ENCODE data around the gene PPP1R9B.

Gene PPP1R9B, protein sequence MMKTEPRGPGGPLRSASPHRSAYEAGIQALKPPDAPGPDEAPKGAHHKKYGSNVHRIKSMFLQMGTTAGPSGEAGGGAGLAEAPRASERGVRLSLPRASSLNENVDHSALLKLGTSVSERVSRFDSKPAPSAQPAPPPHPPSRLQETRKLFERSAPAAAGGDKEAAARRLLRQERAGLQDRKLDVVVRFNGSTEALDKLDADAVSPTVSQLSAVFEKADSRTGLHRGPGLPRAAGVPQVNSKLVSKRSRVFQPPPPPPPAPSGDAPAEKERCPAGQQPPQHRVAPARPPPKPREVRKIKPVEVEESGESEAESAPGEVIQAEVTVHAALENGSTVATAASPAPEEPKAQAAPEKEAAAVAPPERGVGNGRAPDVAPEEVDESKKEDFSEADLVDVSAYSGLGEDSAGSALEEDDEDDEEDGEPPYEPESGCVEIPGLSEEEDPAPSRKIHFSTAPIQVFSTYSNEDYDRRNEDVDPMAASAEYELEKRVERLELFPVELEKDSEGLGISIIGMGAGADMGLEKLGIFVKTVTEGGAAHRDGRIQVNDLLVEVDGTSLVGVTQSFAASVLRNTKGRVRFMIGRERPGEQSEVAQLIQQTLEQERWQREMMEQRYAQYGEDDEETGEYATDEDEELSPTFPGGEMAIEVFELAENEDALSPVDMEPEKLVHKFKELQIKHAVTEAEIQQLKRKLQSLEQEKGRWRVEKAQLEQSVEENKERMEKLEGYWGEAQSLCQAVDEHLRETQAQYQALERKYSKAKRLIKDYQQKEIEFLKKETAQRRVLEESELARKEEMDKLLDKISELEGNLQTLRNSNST

DNA sequence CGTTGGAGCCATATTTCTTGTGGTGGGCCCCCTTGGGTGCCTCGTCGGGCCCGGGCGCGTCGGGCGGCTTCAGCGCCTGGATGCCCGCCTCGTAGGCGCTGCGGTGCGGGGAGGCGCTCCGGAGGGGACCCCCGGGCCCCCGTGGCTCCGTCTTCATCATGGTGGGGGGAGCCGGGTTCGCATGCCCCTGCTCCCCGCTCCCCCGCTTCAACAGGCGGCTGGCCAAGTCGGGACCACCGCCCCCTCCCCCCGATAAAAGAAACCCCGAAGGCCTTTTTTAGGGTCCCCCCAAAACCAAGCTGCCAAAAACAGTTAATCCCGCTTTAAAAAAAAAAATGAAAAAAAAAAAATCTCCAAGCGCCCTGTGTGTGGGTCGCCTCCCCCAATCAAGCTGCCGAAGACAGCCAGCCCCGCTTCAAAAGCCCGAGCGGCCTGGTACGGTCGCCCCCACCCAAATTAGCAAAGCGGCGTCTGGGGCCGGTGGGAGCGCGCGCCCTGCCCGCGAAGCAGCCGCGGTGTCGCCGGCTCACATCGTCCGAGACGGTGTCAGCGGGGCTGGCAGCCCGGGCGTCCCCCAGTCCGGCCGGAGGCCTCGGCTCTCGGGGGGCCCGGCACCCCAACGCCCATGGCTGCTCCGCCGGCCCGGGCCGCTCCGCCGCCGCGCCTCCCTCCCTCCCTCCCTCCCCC lies at the start of gene PPP1R9B:
PPP1R9B (minus strand) TSS at position 324 of the 687 bp plus-strand sequence; CDS start at position 160, 164 bp downstream.
- no peak for DNase-seq

DNA sequence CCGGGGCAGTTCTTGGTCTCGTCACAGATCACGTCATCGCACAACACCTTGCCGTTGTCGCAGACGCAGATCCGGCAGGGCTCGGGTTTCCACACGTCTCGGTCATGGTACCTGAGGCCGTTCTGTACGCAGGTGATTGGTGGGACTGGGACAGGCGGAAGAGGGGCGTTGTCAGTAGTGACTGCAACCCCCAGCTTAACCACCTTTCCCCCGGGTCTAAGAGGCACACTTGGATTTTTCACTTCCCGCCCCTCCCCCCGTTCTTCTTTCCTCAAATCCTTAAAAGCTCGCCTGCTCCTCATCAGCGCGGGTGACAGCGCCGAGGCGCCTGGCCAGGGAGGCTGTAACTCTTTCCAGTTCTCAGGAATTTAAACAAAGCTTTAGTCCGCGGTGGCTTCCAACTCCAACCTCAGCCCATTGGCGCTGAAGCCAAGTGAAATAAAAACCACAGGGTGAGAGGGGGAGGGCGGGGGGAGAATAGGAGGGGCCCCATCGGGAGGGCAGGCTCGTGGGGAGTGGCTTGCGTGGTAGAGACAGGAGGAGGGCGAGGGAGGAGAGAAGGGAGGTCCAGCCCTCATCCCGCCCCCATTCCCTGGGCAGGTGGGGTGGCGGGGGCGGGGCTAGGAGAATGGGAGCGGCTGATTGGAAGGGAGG lies 49.5 kb upstream of the PPP1R9B start:
- peak in 8 of 14 donors; percentile 14 to 73 (median 56) for DNase-seq

DNA sequence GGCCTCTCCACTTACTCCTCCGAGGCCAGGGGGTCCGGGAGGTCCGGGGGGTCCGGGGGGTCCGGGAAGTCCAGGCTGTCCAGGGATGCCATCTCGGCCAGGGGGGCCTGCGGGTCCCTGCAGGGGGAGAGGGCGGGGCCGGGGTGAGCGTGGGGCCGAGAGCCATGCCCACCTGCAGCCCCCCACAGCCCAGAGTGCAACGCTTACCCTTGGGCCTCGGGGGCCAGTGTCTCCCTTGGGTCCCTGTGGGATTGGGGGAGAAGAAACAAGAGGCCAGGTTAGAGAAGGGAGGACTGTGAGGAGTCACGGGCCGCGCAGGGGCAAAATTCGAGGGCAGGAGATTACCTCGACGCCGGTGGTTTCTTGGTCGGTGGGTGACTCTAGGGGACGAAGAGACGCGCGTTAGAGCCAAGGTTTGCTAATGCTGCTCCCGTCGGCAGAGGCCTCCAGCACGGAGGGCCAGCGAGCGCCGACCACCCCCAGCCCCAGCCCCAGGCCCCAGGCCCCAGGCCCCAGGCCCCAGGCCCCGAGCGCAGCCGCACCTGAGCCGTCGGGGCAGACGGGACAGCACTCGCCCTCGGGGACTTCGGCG lies 48.8 kb upstream of the PPP1R9B start:
- DNase-seq: no peak

DNA sequence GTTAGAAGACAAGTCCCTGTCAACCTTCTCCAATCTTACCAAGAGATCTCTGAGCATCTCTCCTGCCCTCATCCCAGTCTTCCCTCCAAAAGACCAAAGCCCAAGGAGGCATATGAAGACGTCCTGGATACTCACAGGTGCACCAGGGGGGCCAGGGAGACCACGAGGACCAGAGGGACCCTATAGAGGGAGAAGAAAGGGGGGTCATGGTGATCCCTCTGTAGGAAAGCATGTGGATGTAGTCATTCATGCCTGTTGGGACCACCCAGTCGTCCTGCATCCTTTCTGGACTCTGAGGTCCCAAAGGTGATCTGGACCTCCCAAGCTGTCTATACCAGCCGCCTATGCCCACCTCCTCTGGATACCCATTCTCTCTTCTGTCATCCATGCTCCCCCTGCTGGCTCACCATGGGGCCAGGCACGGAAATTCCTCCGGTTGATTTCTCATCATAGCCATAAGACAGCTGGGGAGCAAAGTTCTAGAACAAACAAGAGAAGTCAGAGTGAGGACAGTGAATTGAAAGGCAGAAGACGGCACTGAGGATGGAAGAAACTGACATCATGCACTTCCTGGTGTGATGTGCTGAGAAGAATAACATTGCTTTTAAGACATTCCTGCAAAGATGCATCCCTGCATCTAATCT lies 47.7 kb upstream of the PPP1R9B start:
- peak in 5 of 14 donors; percentile 3 to 28 (median 12) for DNase-seq

DNA sequence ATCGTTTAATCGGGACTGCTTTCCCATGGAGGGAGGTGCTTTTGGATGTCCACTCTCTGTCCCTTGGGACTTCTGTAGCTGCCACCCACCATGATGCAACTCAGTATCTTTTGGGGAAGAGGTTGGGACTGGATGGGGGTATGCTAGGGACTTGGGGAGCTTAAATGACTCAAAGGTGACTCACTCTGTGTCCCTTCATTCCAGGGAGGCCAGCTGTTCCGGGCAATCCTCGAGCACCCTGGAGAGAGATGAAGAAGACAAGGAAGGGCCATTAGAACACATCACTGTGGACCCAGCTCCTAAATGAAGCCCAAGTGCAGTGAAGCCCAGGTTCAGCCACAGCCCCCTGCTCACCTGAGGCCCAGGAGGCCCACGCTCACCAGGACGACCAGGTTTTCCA lies 46.3 kb upstream of the PPP1R9B start:
- DNase-seq: no peak

DNA sequence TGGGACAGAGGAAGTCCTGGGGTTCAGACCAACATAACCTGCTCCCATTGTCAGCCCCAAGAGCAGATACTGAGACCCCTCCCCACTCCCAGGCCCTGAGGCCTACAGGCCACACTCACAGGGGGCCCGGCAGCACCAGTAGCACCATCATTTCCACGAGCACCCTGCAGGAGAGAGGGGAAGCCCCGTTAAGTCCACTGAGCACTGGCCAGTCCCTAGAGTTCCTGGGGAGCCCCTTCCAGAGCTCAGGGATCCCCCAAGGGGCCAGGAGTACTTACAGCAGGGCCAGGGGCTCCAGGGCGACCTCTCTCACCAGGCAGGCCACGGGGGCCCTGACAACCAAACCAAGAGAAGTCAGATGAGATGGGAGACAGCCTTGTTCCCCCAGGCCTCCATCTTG lies 45.6 kb upstream of the PPP1R9B start:
- no peak for DNase-seq

DNA sequence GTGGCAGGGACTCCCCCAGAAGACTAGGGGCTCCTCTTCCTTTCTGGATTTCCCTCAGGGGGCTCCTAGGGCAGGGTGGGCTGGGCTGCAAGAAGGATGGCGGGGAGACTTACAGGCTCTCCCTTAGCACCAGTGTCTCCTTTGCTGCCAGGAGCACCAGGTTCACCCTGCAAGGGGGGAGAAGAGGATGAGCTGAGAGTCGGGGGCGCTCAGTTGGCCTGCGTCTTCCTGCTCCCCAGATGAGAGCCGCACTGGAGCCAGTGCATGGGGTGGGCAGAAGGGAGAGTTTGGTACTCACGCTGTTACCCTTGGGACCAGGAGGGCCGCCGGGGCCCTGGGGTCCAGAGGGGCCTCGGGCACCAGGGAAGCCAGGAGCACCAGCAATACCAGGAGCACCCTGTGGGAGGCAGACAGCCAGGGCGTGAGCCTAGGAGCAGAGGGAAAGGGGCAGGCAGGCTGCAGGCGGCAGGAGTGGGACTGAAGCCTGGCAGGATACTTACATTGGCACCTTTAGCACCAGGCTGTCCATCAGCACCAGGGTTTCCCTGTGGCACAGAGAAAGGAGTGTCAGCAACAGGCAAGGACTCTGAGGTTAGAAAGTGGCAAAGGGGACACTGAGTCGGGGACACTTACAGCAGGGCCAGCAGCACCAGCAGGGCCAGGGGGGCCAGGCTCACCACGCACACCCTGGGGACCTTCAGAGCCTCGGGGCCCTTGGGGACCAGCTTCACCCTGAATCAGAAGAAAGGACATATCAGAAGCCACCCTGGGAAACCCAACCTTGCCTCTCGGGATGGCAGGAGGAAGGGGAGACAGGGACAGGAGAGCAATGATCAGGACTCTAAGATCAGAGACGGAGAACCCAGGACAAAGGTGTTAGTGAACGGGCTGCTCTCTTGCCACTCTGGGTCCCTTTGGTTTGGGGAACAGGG lies 44.7 kb upstream of the PPP1R9B start:
- no peak for DNase-seq

DNA sequence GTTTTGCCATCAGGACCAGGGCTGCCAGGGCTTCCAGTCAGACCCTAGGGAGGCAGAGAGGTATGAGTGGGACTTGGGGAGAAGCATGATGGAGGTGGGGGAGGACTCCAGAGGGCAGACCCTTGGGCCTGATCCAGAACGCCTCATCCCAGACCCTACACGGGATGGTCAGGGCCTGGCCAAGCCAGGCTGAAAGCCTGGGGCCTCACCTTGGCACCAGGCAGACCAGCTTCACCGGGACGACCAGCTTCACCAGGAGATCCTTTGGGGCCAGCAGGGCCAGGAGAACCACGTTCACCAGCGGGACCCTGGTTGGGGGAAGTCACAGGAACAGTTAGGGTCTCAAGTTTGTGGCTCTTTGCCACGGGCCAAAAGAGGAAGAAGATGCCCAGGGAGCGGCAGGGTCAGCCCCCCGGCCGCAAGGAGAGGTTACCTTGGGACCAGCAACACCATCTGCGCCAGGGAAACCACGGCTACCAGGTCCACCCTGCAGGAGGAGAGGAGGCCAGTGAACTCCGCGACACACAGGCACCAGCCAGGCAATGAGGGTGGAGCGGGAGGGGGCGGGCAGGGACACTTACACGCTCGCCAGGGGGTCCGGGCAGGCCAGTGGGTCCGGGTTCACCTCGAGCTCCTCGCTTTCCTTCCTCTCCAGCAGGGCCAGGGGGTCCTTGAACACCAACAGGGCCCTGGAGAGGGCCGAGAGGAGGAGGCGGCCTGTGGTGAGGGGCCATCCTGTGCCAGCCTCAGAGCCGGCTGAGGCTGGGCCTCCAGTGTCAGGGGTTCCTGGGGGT lies 43.9 kb upstream of the PPP1R9B start:
- DNase-seq: no peak

DNA sequence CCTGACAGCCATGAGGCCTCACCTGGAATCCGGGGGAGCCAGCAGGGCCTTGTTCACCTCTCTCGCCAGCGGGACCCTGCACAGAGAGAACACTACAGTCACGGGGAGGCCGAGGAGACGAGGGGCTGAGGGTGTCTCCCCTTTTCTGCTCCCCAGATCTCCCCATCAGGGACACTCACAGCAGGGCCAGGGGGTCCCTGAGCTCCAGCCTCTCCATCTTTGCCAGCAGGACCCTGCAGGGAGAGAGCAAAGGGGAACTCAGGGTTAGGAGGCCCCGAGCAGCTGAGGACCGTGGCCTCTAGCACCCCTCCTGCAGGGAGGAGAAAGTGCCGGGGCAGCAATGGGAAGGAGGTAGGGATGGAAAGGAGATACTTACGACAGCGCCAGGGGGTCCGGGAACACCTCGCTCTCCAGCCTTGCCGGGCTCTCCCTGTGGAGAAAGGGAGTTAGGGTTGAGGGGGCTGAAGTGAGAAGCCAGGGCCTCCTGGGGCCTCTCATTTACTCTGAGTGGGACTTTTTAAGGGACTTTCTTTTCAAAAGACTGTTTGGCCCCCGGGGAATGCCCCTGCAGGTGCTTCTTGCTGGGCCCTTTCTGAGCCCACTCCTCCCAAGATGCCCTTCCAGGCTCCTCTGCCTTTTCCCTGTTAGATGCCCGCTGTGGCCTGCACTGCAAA lies 42.3 kb upstream of the PPP1R9B start:
- DNase-seq: no peak

DNA sequence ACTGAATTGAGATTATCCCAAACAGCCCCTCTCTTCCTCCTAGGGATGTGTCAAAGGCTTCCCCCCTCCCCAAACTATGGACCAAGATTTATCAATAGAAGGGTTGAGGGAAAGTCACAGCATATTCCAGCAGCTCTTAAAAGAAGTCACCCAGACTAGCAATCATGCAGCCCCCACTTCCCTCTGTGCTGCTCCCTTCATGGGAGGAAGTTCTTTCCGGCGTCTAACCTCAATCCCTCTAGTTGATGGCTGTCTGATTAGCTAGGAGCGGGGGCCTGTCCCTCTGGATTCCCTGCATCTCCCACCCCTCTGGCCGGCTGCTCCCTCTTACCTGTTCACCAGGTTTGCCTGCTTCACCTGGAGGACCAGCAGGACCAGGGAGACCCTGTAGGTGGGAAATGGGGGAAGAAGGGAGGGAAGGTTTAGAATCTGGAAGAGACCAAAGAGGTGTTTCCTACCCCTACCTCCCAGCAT lies 41.7 kb upstream of the PPP1R9B start:
- no peak for DNase-seq

DNA sequence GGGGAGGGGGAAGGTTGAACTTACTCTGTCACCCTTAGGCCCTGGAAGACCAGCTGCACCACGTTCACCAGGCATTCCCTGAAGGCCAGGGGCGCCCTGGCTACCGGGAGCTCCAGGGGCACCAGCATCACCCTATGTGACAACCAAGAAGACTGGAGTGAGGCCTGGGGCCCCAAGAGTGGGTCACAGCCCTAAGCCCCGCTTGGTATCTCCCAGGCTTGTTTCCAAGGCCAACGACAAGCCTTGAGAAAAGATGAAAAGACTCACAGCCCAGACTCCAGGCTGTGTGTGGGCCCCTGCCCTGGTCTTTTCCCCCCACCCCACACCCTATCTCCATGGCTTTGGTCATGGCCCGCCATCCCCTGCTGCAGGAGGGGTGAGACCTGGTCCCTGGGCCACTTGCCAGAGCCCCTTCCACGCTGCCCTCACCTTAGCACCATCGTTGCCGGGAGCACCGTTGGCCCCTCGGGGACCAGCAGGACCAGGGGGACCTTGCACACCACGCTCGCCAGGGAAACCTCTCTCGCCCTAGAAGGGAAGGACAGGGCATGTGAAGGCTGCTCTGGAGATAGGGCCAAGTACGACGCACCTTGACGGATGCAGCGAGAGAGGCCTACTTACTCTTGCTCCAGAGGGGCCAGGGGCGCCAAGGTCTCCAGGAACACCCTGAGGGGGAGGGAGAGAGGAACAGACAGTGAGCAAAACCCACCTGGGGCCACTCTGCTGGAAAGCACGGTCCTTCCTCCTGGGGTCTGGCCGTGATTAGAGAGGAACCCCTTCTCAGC lies 41.1 kb upstream of the PPP1R9B start:
- no peak for DNase-seq

DNA sequence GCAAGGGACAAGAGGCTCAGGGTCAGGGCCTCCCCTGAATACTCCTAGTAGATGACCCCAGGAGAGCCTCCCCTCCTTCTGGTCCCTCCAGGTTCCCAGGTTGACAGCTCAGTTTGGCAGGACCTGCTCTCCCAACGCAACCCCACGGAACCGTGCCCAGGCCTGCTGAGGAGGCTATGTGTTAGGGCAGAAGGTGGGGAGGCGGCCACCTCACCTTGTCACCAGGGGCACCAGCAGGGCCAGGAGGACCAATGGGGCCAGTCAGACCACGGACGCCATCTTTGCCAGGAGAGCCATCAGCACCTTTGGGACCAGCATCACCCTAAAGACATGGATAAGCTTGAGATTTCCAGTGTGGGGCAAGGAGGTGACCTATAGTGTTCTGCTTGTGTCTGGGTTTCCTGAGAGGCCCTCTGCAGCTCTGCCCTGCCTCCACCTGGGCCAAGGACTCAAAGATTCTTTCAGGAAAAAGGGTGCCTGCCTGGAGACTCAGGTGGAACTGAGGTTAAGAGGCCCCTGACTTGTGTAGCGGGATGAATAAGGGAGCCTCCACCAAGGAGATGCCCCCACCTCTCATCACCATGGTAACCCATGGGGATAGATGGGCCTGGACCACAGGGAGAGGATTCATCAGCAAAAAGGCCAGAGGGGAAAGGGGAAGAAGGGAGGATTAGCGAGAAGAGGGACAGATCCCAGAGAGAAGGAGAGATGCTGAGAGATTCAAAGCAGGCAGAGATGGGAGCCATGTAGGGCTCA lies 40.3 kb upstream of the PPP1R9B start:
- no peak for DNase-seq

DNA sequence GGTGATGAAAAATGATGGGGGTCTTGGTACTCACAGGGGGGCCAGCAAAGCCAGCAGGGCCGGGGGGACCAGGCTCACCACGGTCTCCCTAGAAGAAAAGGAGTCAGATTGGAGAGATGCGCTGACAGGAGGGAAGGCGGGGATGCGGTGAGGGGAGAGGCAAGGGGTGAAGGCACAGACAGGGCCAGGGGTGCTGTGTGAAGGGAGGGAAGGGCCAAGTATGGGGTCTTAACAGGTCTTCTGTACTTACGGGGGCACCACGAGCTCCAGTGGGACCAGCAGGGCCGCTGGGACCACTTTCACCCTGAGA lies 39.8 kb upstream of the PPP1R9B start:
- DNase-seq: no peak

DNA sequence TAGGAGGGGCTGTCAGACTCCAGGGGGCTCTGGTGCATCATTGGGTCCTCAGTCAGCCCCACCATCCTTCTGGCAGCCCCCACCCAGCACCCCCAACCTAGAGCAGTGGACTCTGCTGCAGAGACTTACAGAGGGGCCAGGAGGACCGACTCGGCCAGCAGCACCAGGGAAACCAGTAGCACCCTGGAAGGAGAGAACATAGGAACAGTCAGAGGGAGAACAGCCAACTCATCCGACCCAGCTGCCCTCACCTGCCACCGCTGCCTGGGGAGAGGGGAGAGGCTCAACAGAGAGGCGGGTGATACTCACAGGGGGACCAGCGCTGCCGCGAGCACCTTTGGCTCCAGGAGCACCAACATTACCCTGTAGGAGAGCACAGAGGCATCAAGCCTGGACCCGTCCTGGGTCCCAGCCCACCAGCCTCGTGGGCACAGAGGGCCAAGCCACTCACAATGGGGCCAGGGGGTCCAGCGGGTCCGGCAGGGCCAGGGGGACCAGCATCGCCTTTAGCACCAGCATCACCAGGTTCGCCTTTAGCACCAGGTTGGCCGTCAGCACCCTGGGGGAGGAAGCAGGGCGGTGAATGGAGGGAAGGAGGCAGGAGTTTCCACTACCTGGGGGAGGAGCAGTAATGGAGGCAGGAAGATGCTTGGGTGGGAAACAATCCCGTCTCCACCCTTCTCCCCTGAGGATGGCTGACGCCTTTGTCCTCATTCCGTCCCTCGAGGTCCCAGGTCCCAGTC lies 39.2 kb upstream of the PPP1R9B start:
- DNase-seq: no peak

DNA sequence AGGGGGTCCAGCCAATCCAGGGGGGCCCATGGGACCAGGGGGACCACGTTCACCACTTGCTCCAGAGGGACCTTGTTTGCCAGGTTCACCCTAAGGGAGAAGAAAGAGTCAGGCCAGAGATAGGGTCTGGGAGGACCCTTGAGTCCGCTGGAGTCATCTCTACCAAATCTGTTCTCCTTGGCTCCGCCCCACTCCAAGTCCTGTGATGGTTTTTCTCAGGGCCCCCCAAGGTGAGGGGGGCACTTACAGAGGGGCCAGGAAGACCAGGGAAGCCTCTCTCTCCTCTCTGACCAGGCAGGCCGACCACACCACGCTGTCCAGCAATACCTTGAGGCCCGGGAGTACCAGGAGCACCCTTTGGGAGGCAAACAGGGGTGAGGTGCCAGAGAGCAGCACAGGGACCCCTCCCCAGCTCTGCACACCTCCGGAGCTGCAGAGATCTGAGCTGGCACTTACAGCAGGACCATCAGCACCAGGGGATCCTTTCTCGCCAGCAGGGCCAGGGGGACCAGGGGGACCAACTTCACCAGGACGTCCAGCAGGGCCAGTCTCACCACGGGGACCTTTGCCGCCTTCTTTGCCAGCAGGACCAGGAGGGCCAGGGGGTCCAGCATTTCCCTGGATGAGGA lies 38.6 kb upstream of the PPP1R9B start:
- no peak for DNase-seq

DNA sequence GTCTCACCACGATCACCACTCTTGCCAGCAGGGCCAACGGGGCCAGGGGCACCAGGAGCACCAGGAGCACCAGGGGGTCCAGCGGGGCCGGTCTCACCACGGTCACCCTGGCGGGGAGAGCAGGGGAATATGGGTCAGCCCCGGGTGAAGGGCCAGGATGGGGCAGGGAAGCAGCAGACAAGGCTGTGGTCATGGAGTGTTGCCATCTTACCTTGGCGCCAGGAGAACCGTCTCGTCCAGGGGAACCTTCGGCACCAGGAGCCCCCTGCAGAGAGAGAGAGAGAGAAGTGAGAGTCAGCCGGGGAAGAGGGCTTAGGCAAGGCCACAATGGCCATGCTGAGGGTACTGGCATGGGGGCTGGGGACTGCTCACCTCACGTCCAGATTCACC lies 38.0 kb upstream of the PPP1R9B start:
- DNase-seq: no peak
